CD4-positive, alpha-beta T cell treated with Interleukin-17A for 1 hour (primary cell): ENCODE data around the gene NRXN3.
"Not testable (repeated sequence)": the region's sequence is repeated elsewhere in the genome, so short reads cannot be mapped to it uniquely, and the experiment has no call there.

Experiments used
- DNase-seq: peaks from one replicate; pipeline ENCODE4 v3.0.0-alpha.2; 2020

Gene NRXN3

GRCh38 chr14:79100578-79100977, 930.4 kb downstream of the NRXN3 start:
- DNase-seq = no peak

- DNase-seq = no peak
Measured at GRCh38 chr14:79101388-79101787, 931.2 kb downstream of the NRXN3 start.

- no peak for DNase-seq
Measured at GRCh38 chr14:79103764-79104163, 933.6 kb downstream of the NRXN3 start.

GRCh38 chr14:79110564-79110963, 940.4 kb downstream of the NRXN3 start:
- not testable (repeated sequence) for DNase-seq

- no peak for DNase-seq
Measured at GRCh38 chr14:79111987-79112501, 941.9 kb downstream of the NRXN3 start.

- DNase-seq = no peak
Measured at GRCh38 chr14:79117561-79117960, 947.4 kb downstream of the NRXN3 start.

- no peak for DNase-seq
Measured at GRCh38 chr14:79118291-79118690, 948.1 kb downstream of the NRXN3 start.

GRCh38 chr14:79134361-79134760, 964.2 kb downstream of the NRXN3 start:
- no peak for DNase-seq

GRCh38 chr14:79136071-79137044, 966.2 kb downstream of the NRXN3 start:
- DNase-seq = no peak

GRCh38 chr14:79137045-79137430, 966.9 kb downstream of the NRXN3 start:
- DNase-seq = no peak

- no peak for DNase-seq
Measured at GRCh38 chr14:79137836-79138235, 967.7 kb downstream of the NRXN3 start.

- no peak for DNase-seq
Measured at GRCh38 chr14:79144896-79145295, 974.7 kb downstream of the NRXN3 start.

GRCh38 chr14:79150226-79150625, 980.1 kb downstream of the NRXN3 start:
- DNase-seq = no peak

GRCh38 chr14:79157369-79157768, 987.2 kb downstream of the NRXN3 start:
- DNase-seq = no peak

GRCh38 chr14:79161571-79161970, 991.4 kb downstream of the NRXN3 start:
- no peak for DNase-seq

GRCh38 chr14:79162833-79163232, 992.7 kb downstream of the NRXN3 start:
- no peak for DNase-seq

GRCh38 chr14:79165471-79166090, 995.4 kb downstream of the NRXN3 start:
- DNase-seq = no peak

- no peak for DNase-seq
Measured at GRCh38 chr14:79166171-79166570, 996.0 kb downstream of the NRXN3 start.

- DNase-seq = no peak
Measured at GRCh38 chr14:79167957-79168356, 997.8 kb downstream of the NRXN3 start.

GRCh38 chr14:79175671-79176070, 1005.5 kb downstream of the NRXN3 start:
- no peak for DNase-seq

- no peak for DNase-seq
Measured at GRCh38 chr14:79177106-79177505, 1006.9 kb downstream of the NRXN3 start.

GRCh38 chr14:79178719-79179118, 1008.5 kb downstream of the NRXN3 start:
- no peak for DNase-seq

GRCh38 chr14:79179985-79180384, 1009.8 kb downstream of the NRXN3 start:
- DNase-seq = no peak

GRCh38 chr14:79180656-79181055, 1010.5 kb downstream of the NRXN3 start:
- DNase-seq = no peak
